Parathyroid adenoma (tissue), 2 donors: ENCODE measurements around the gene COMMD6.

Source experiments
- H2AFZ ChIP-seq: fragments of 300-600 bp; sonication (generic); one replicate; pipeline ENCODE4 v1.7.0; 2017; ENCODE audit warnings: antibody characterized with exemption, mild to moderate bottlenecking
- H3K27ac ChIP-seq: fragments of 300-600 bp; sonication (generic); one replicate; pipeline ENCODE4 v1.7.0; 2017
- H3K27me3 ChIP-seq: fragments of 300-600 bp; sonication (generic); one replicate; pipeline ENCODE4 v1.7.0; 2017; ENCODE audit warnings: low read length; ENCODE audit not compliant: control insufficient read depth, insufficient read depth
- H3K36me3 ChIP-seq: fragments of 300-600 bp; sonication (generic); one replicate; pipeline ENCODE4 v1.7.0; 2017; ENCODE audit warnings: low read length; ENCODE audit not compliant: control insufficient read depth, insufficient read depth
- H3K4me1 ChIP-seq: fragments of 300-600 bp; sonication (generic); one replicate; pipeline ENCODE4 v1.7.0; 2017; ENCODE audit warnings: control low read depth
- H3K4me2 ChIP-seq: fragments of 300-600 bp; sonication (generic); one replicate; pipeline ENCODE4 v1.7.0; 2017; ENCODE audit warnings: low read length
- H3K4me3 ChIP-seq: fragments of 300-600 bp; sonication (generic); one replicate; pipeline ENCODE4 v1.7.0; 2017; ENCODE audit warnings: low read depth, low read length
- H3K79me2 ChIP-seq: fragments of 300-600 bp; sonication (generic); one replicate; pipeline ENCODE4 v1.7.0; 2017; ENCODE audit warnings: control low read depth
- H3K9ac ChIP-seq: fragments of 300-600 bp; sonication (generic); one replicate; pipeline ENCODE4 v1.7.0; 2017; ENCODE audit warnings: mild to moderate bottlenecking
- H3K9me3 ChIP-seq: fragments of 300-600 bp; sonication (generic); one replicate; pipeline ENCODE4 v1.7.0; 2017; ENCODE audit warnings: low read length; ENCODE audit not compliant: control insufficient read depth
- TF ChIP-seq, protein P1 (sequence below): fragments of 300-600 bp; sonication (generic); IDR thresholded peaks from one replicate; pipeline ENCODE4 v1.7.0; 2017; ENCODE audit warnings: antibody characterized with exemption, mild to moderate bottlenecking
- donor health status: primary hyperparathyroidism.

COMMD6 gene

DNA sequence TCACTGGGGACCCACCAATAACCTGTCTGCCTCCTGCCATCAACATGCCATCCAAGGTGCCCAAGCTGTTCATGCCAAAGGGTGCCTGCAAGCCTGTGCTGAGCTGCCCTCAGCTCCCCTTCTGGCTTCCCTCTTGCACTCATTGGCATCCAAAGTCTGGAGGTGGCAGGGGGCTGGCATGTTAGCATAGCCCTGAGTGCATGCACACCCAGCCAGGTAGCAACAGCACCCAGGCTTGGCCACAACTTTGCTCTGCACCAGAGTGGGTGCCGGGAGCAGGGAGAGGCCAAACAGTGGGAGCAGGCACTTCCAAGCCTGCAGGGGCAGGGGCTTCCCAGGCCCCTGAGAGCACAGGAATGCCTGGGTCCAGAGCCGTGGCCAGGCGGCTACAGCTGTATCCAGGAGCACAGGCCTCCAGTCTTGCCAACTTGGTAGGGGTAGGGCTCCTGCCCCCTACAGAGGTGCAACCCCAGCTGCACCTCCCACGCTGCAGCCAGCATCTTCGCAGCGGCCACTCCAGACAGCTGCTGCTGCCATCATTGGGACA lies 29.6 kb downstream of the COMMD6 start:
- no peak overlapping the region for H3K4me2 ChIP-seq
- H3K27ac ChIP-seq, result no peak overlapping the region
- H3K36me3 ChIP-seq, result no peaks in the 10 kb centered on the region
- H3K27me3 ChIP-seq, result no peaks in the 10 kb centered on the region
- H2AFZ ChIP-seq, result no peak overlapping the region
- TF ChIP-seq, protein P1, sequence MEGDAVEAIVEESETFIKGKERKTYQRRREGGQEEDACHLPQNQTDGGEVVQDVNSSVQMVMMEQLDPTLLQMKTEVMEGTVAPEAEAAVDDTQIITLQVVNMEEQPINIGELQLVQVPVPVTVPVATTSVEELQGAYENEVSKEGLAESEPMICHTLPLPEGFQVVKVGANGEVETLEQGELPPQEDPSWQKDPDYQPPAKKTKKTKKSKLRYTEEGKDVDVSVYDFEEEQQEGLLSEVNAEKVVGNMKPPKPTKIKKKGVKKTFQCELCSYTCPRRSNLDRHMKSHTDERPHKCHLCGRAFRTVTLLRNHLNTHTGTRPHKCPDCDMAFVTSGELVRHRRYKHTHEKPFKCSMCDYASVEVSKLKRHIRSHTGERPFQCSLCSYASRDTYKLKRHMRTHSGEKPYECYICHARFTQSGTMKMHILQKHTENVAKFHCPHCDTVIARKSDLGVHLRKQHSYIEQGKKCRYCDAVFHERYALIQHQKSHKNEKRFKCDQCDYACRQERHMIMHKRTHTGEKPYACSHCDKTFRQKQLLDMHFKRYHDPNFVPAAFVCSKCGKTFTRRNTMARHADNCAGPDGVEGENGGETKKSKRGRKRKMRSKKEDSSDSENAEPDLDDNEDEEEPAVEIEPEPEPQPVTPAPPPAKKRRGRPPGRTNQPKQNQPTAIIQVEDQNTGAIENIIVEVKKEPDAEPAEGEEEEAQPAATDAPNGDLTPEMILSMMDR, result no peak
- no peaks in the 10 kb centered on the region for H3K4me1 ChIP-seq
- no peaks in the 10 kb centered on the region for H3K9me3 ChIP-seq
- no peak overlapping the region for H3K9ac ChIP-seq
- H3K79me2 ChIP-seq, result no peaks in the 10 kb centered on the region
- no peak overlapping the region for H3K4me3 ChIP-seq

DNA sequence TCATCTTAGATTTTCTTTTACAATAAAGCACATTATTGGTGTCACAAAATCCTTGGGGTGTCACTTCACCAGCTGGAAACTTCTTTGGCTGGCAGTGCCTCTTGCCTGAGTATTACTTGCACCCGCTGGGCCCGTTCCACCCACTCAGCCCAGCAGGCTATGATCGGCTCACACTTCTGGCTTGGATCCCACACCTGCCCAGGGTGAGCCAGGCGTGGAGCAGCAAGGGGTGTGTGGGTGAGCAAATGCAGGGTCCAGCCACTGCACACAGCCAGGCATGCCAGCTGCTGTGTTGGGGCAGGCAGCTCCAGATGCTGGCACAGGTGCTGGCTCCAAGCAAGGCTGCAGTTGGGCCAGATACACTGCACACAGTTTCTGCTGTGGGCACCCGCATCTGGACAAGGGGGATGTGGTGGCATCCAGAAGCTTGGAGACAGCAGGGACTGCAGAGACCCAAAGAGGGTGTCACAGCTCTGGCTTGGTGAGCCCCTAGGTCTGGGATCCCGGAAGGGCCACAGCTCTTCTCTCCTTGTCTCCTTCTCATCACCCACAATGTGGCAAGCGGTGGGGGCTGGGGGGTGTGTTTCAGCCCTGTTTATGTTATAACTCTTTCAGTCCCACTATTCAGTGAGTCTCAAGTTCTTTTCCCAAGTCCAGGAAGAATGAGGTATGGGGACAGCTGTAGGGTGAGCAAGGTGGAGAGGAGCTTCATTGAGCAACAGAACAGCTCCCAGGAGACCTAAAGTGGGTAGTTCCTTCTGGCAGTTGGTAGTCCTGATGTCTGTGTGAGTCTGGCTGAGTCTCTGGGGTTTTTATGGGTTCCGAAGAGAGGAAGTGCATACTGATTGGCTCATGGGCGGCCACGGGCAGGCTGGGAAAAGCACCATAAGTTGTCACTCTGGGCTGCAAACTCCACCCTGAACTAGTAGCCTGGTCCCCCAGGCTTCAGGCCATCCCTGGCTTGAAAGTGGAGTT lies 30.3 kb downstream of the COMMD6 start:
- H3K4me2 ChIP-seq, result no peak overlapping the region
- no peaks in the 10 kb centered on the region for H3K79me2 ChIP-seq
- H3K27ac ChIP-seq, result no peak overlapping the region
- no peaks in the 10 kb centered on the region for H3K27me3 ChIP-seq
- TF ChIP-seq, protein P1, result no peak
- no peak overlapping the region for H3K9ac ChIP-seq
- no peaks in the 10 kb centered on the region for H3K9me3 ChIP-seq
- H3K36me3 ChIP-seq, result no peaks in the 10 kb centered on the region
- H3K4me1 ChIP-seq, result no peaks in the 10 kb centered on the region
- H3K4me3 ChIP-seq, result no peak overlapping the region
- no peak overlapping the region for H2AFZ ChIP-seq

DNA sequence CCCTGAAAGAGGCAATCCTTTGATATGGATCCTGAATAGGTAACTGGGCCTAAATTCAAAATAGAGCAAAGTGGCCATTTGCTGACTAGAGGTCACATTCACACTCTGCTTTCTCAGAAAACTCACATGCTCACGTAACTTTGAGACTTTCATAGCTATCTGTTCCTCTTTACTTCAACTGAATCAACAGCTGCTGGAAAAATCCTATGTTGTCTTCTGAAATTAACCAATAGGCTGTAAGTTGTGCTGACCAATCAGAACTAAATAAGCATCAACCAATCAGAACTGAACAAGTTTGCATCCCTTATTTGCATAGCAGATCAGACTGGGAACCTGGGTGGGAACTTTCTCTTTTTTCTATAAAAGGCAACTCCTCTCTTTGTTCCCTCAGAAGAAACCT lies 31.6 kb downstream of the COMMD6 start:
- Histone ChIP-seq H3K9me3 (no peaks in the 10 kb centered on the region), H3K79me2 (no peaks in the 10 kb centered on the region), H3K4me2 (no peak overlapping the region), H3K9ac (no peak overlapping the region), H2AFZ (no peak overlapping the region), H3K4me1 (no peaks in the 10 kb centered on the region), H3K27ac (no peak overlapping the region), H3K27me3 (no peaks in the 10 kb centered on the region), H3K36me3 (no peaks in the 10 kb centered on the region), H3K4me3 (no peak overlapping the region)
- TF ChIP-seq, protein P1, result no peak

DNA sequence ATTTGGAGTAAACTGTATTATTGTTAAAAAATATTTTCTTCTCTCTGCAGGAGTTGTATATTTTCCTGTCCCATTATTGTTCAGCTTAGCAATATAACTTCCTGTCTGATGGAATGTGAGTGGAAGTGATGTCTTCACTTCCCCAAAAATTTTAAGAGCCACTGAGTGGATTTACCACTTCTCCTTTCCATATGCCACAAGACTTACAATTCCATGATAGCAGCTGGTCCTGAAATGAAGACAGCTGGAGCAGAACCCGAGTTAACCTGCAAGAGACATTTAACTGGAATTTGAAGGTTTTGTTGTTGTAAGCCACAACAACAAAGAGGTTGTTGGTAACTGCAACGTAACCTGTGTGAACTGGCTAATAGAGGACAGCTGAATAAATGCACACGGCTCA lies 32.3 kb downstream of the COMMD6 start:
- H3K27me3 ChIP-seq, result no peaks in the 10 kb centered on the region
- no peak overlapping the region for H3K27ac ChIP-seq
- no peak overlapping the region for H3K9ac ChIP-seq
- H3K9me3 ChIP-seq, result no peaks in the 10 kb centered on the region
- H3K4me2 ChIP-seq, result no peak overlapping the region
- H3K4me1 ChIP-seq, result no peaks in the 10 kb centered on the region
- TF ChIP-seq, protein P1, result no peak
- no peak overlapping the region for H2AFZ ChIP-seq
- H3K4me3 ChIP-seq, result no peak overlapping the region
- H3K36me3 ChIP-seq, result no peaks in the 10 kb centered on the region
- no peaks in the 10 kb centered on the region for H3K79me2 ChIP-seq
